ENCODE results near the gene LAMTOR3. TPM values are rescaled to one million over a fixed set of nuclear protein-coding genes. Genes with fewer than 3 reads are reported as not detected.

LAMTOR3 gene
- total and polyA plus RNA-seq, 12 donors: 24.2 to 103 (median 46.1) TPM

- Histone ChIP-seq H3K27ac (no peak overlapping the region), H3K36me3 (replicated peaks in 1 of 2) (peaks cover 0 to 49% of the 10 kb centered on the region in 2 donors)
Observed at GRCh38 chr4:99885063-99885664, 9.1 kb downstream of the LAMTOR3 start.

GRCh38 chr4:99879458-99879857, 14.8 kb downstream of the LAMTOR3 start:
- no peak for DNase-seq
- no peak overlapping the region for H3K4me3 ChIP-seq
- H3K9me3 ChIP-seq (replicated peaks in 1 of 3): no peaks in the 10 kb centered on the region
- 88 to 93% (median 90%) methylated on average over 3 of the region's 3 CpGs for WGBS, 4 donors
- intact Hi-C loops (cut with DNase I): no loop called here
- peaks cover 0 to 52% of the 10 kb centered on the region in 2 donors for H3K36me3 ChIP-seq (replicated peaks in 1 of 2)
- no peak for TF ChIP-seq CTCF (IDR thresholded peaks at IDR 0.05)
- no peak for TF ChIP-seq POLR2A (IDR thresholded peaks at IDR 0.05)
- no peaks in the 10 kb centered on the region for H3K27me3 ChIP-seq
- no peaks in the 10 kb centered on the region for H3K4me1 ChIP-seq (replicated peaks in 1 of 2)
- no peak overlapping the region for H3K27ac ChIP-seq

More at GRCh38 chr4:99885063-99885664, 9.1 kb downstream of the LAMTOR3 start:
- 68 to 75% (median 74%) methylated on average over 2 of the region's 2 CpGs for WGBS, 4 donors
- Histone ChIP-seq H3K27me3 (no peaks in the 10 kb centered on the region), H3K4me1 (replicated peaks in 1 of 2) (peaks cover 0 to 15% of the 10 kb centered on the region in 2 donors), H3K4me3 (no peak overlapping the region), H3K9me3 (replicated peaks in 1 of 3) (no peaks in the 10 kb centered on the region)
- DNase-seq: peak in 1 of 7 donors; percentile 7
- intact Hi-C loops (cut with DNase I): no loop called here
- TF ChIP-seq CTCF (IDR thresholded peaks at IDR 0.05) (peak; percentile 11 to 56 (median 46)), POLR2A (IDR thresholded peaks at IDR 0.05) (no peak)

- TF ChIP-seq CTCF (IDR thresholded peaks at IDR 0.05): no peak
- no peak for TF ChIP-seq POLR2A (IDR thresholded peaks at IDR 0.05)
- H3K9me3 ChIP-seq (replicated peaks in 1 of 3): no peaks in the 10 kb centered on the region
- H3K4me3 ChIP-seq: no peak overlapping the region
- no peak for DNase-seq
- H3K4me1 ChIP-seq (replicated peaks in 1 of 2): no peaks in the 10 kb centered on the region
- H3K27ac ChIP-seq: no peak overlapping the region
- H3K27me3 ChIP-seq: no peaks in the 10 kb centered on the region
- intact Hi-C loops (cut with DNase I): no loop called here
- H3K36me3 ChIP-seq (replicated peaks in 1 of 2): peaks cover 0 to 44% of the 10 kb centered on the region in 2 donors
Observed at GRCh38 chr4:99878604-99879003, 15.6 kb downstream of the LAMTOR3 start.

GRCh38 chr4:99876946-99877345, 17.3 kb downstream of the LAMTOR3 start:
- Histone ChIP-seq H3K27ac (no peak overlapping the region), H3K4me3 (no peak overlapping the region), H3K4me1 (replicated peaks in 1 of 2) (no peaks in the 10 kb centered on the region), H3K36me3 (replicated peaks in 1 of 2) (peaks cover 0 to 40% of the 10 kb centered on the region in 2 donors), H3K9me3 (replicated peaks in 1 of 3) (no peaks in the 10 kb centered on the region), H3K27me3 (no peaks in the 10 kb centered on the region)
- WGBS, 4 donors: 92 to 94% (median 92%) methylated on average over 3 of the region's 3 CpGs
- intact Hi-C loops (cut with DNase I): no loop called here
- no peak for DNase-seq
- no peak for TF ChIP-seq CTCF (IDR thresholded peaks at IDR 0.05)
- no peak for TF ChIP-seq POLR2A (IDR thresholded peaks at IDR 0.05)

Measured in adrenal gland (tissue), 12 donors.